PC-9 (cell line): ENCODE data around the gene ITGB3. TPM values are rescaled to one million over a fixed set of nuclear protein-coding genes. Genes with fewer than 3 reads are reported as not detected.

Source experiments
- BruUV-seq: library from RNA; stranded (reverse); fragments of 400-500 nt; replicated peaks from 2 replicates; lab custom pipeline; 2021; lab: Mats Ljungman, UMichigan
- CTCF ChIA-PET: fragments of 300-600 bp; sonication (Branson Sonifier 250); formaldehyde crosslinking; loops from one replicate; lab custom pipeline; 2022; ENCODE audit warnings: antibody characterized with exemption; lab: Charles Lee
- POLR2A ChIA-PET: fragments of 300-600 bp; sonication (Branson Sonifier 250); formaldehyde crosslinking; loops from one replicate; lab custom pipeline; 2022; ENCODE audit warnings: antibody characterized with exemption; ENCODE audit not compliant: unreplicated experiment; lab: Charles Lee
- DNase-seq, 2 experiments: peaks; one replicate each; pipeline versions ENCODE4 v3.0.0 to v3.0.0-alpha.2; 2015 to 2022; ENCODE audit warnings: mixed read lengths in 1 of 2
- H2AFZ ChIP-seq: fragments of 200-600 bp; sonication (generic); 2 replicates; pipeline ENCODE4 v1.8.1; 2017; ENCODE audit warnings: antibody characterized with exemption
- H3F3A ChIP-seq: fragments of 200-600 bp; sonication (generic); 2 replicates; pipeline ENCODE4 v1.8.1; 2017; ENCODE audit warnings: antibody characterized with exemption, mild to moderate bottlenecking, low read depth; ENCODE audit not compliant: insufficient read depth
- H3K27ac ChIP-seq: fragments of 200-600 bp; sonication (generic); 2 replicates; pipeline ENCODE4 v1.6.1; 2016; ENCODE audit warnings: mixed run types
- H3K27me3 ChIP-seq: fragments of 200-600 bp; sonication (generic); 2 replicates; pipeline ENCODE4 v1.6.1; 2016; ENCODE audit warnings: low read depth, mixed run types; ENCODE audit not compliant: insufficient read depth
- H3K36me3 ChIP-seq: fragments of 200-600 bp; sonication (generic); 2 replicates; pipeline ENCODE4 v1.6.1; 2016; ENCODE audit warnings: low read depth, mixed run types
- H3K4me1 ChIP-seq: fragments of 200-600 bp; sonication (generic); replicated peaks from 2 replicates; pipeline ENCODE4 v1.6.1; 2016; ENCODE audit warnings: mixed run types; ENCODE audit not compliant: insufficient read depth
- H3K4me2 ChIP-seq: fragments of 200-600 bp; sonication (generic); 2 replicates; pipeline ENCODE4 v1.6.1; 2017; ENCODE audit warnings: mixed run types
- H3K4me3 ChIP-seq: fragments of 200-600 bp; sonication (generic); 2 replicates; pipeline ENCODE4 v1.6.1; 2016; ENCODE audit warnings: mixed run types
- H3K79me2 ChIP-seq: fragments of 200-600 bp; sonication (generic); 2 replicates; pipeline ENCODE4 v1.6.1; 2017; ENCODE audit warnings: low read depth, mixed run types
- H3K9me2 ChIP-seq: fragments of 200-600 bp; sonication (generic); 2 replicates; pipeline ENCODE4 v1.8.1; 2017; ENCODE audit warnings: mild to moderate bottlenecking; ENCODE audit not compliant: insufficient read depth
- H3K9me3 ChIP-seq: fragments of 200-600 bp; sonication (generic); 2 replicates; pipeline ENCODE4 v1.8.1; 2016; ENCODE audit warnings: low read depth; ENCODE audit not compliant: insufficient read depth
- H4K20me1 ChIP-seq: fragments of 200-600 bp; sonication (generic); 2 replicates; pipeline ENCODE4 v1.8.1; 2017; ENCODE audit not compliant: insufficient read depth
- EZH2 ChIP-seq: fragments of 200-600 bp; sonication (generic); IDR thresholded peaks from 2 replicates; pipeline ENCODE4 v1.8.0; 2017; ENCODE audit warnings: antibody characterized with exemption, low read depth
- intact Hi-C: fragments of 100-400 bp; cut with micrococcal nuclease; formaldehyde crosslinking; loops from one replicate; pipeline ENCODE4 v1.10.0; 2022; ENCODE audit not compliant: unreplicated experiment
- total RNA-seq: library from RNA; stranded (reverse); gene quantifications from 2 replicates; pipeline ENCODE4 v1.2.3, GENCODE V29; 2021
- TF ChIP-seq, protein P1 (sequence below): fragments of 200-600 bp; sonication (generic); conservative IDR thresholded peaks from 2 replicates; pipeline ENCODE4 v1.6.1; 2017; ENCODE audit warnings: mixed run types, antibody characterized with exemption, mild to moderate bottlenecking, moderate library complexity

Gene ITGB3
- total RNA-seq, 1 experiment from 2014 or later: 0.31 TPM

DNA sequence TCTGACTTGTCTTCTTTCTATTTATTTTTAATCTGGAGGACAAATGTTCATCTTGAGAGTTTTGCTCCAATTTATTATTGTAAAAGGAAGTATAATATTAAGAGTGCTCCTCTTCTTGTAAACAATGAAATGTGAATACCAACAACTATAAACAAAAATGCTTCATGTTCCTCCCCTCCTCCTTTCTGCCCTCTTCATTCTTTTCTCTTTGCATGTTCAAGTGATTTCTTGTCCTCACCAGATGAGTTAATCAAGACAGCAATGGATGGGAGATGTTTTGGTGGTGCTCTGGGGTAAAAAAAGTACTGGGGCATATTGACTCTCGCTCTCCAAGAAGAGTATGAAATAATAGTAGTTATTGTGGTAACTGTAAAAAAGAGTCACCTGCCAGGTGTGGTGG lies 24.3 kb downstream of the ITGB3 start:
- no peaks in the 10 kb centered on the region for H3K9me3 ChIP-seq
- no peaks in the 10 kb centered on the region for H4K20me1 ChIP-seq
- no TSS peak for BruUV-seq
- no peaks in the 10 kb centered on the region for H3K9me2 ChIP-seq
- no peak overlapping the region for H2AFZ ChIP-seq
- no peaks in the 10 kb centered on the region for H3K36me3 ChIP-seq
- peak overlapping the region; percentile 87 for H3K27ac ChIP-seq
- peaks cover 39% of the 10 kb centered on the region for H3F3A ChIP-seq
- intact Hi-C loops: loop anchor here (5.0 kb wide), 1 partner anchor 36 kb away; no protein-coding TSS in a partner anchor
- no peak for DNase-seq
- ChIA-PET CTCF (no interaction called here), POLR2A (interaction anchor here (1.0 kb wide), 1 partner anchor 38 kb away, joined by 4 read pairs; no protein-coding TSS in a partner anchor)
- peak overlapping the region; percentile 59 for H3K4me2 ChIP-seq
- H3K27me3 ChIP-seq: no peaks in the 10 kb centered on the region
- H3K4me3 ChIP-seq: no peak overlapping the region
- H3K4me1 ChIP-seq: peaks cover 70% of the 10 kb centered on the region
- H3K79me2 ChIP-seq: no peaks in the 10 kb centered on the region
- TF ChIP-seq, protein P1, sequence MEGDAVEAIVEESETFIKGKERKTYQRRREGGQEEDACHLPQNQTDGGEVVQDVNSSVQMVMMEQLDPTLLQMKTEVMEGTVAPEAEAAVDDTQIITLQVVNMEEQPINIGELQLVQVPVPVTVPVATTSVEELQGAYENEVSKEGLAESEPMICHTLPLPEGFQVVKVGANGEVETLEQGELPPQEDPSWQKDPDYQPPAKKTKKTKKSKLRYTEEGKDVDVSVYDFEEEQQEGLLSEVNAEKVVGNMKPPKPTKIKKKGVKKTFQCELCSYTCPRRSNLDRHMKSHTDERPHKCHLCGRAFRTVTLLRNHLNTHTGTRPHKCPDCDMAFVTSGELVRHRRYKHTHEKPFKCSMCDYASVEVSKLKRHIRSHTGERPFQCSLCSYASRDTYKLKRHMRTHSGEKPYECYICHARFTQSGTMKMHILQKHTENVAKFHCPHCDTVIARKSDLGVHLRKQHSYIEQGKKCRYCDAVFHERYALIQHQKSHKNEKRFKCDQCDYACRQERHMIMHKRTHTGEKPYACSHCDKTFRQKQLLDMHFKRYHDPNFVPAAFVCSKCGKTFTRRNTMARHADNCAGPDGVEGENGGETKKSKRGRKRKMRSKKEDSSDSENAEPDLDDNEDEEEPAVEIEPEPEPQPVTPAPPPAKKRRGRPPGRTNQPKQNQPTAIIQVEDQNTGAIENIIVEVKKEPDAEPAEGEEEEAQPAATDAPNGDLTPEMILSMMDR: no peak
- no peak for TF ChIP-seq EZH2

DNA sequence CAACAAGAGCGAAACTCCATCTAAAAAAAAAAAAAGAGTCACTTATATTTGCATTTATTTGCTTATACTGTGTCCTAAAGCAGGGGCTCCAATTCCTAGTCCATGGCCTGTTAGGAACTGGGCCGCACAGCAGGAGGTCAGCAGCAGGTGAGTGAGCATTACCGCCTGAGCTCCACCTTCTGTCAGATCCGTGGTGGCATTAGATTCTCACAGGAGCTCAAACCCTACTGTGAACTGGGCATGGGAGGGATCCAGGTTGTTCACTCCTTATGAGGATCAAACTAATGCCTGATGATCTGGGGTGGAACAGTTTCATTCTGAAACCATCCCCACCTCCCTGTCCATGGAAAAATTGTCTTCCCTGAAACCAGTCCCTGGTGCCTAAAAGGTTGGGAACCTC lies 24.9 kb downstream of the ITGB3 start:
- TSS peak; percentile 87 for BruUV-seq
- Histone ChIP-seq H3F3A (peaks cover 39% of the 10 kb centered on the region), H3K36me3 (no peaks in the 10 kb centered on the region), H3K4me3 (no peak overlapping the region), H3K4me1 (peaks cover 70% of the 10 kb centered on the region), H2AFZ (no peak overlapping the region), H3K27me3 (no peaks in the 10 kb centered on the region), H3K9me2 (no peaks in the 10 kb centered on the region), H3K9me3 (no peaks in the 10 kb centered on the region), H3K4me2 (peak overlapping the region; percentile 59), H4K20me1 (no peaks in the 10 kb centered on the region), H3K27ac (peak overlapping the region; percentile 87), H3K79me2 (no peaks in the 10 kb centered on the region)
- ChIA-PET CTCF (interaction anchor here (1.1 kb wide), 1 partner anchor 37 kb away, joined by 4 read pairs; no protein-coding TSS in a partner anchor), POLR2A (interaction anchor here (0.5 to 1.0 kb wide), 5 partner anchors 18 to 75 kb away, joined by 3 to 7 read pairs (median 4); no protein-coding TSS in a partner anchor)
- DNase-seq: no peak
- no peak for TF ChIP-seq EZH2
- TF ChIP-seq, protein P1: no peak
- intact Hi-C loops: loop anchor here (5.0 kb wide), 1 partner anchor 36 kb away; no protein-coding TSS in a partner anchor

GRCh38 chr17:47279062-47279801 lies 25.6 kb downstream of the ITGB3 start:
- intact Hi-C loops: loop anchor here (1.0 to 5.0 kb wide), 3 partner anchors 26 to 50 kb away; no protein-coding TSS in a partner anchor
- POLR2A ChIA-PET: interaction anchor here (0.5 to 1.0 kb wide), 5 partner anchors 26 to 370 kb away, joined by 3 to 7 read pairs (median 4); partner anchors contain the start of gene KPNB1
- peak; percentile 75 to 99 for DNase-seq

More at GRCh38 chr17:47279062-47279801, 25.6 kb downstream of the ITGB3 start:
- Histone ChIP-seq H3K9me2 (no peaks in the 10 kb centered on the region; the same call in 1 of the 2 replicates), H3K27ac (peak overlapping the region; percentile 87), H3K4me1 (peaks cover 70% of the 10 kb centered on the region), H3F3A (peaks cover 39% of the 10 kb centered on the region), H3K79me2 (no peaks in the 10 kb centered on the region), H3K4me3 (no peak overlapping the region), H2AFZ (no peak overlapping the region), H3K4me2 (peak overlapping the region; percentile 59), H3K27me3 (no peaks in the 10 kb centered on the region), H4K20me1 (no peaks in the 10 kb centered on the region), H3K36me3 (no peaks in the 10 kb centered on the region), H3K9me3 (no peaks in the 10 kb centered on the region)
- CTCF ChIA-PET: interaction anchor here (1.1 kb wide), 1 partner anchor 36 kb away, joined by 4 read pairs; no protein-coding TSS in a partner anchor
- no TSS peak for BruUV-seq
- TF ChIP-seq EZH2: no peak
- TF ChIP-seq, protein P1: no peak
